H7 (cell line): Measurements from ENCODE around the gene CPSF4L. TPM values are rescaled to one million over a fixed set of nuclear protein-coding genes. Genes with fewer than 3 reads are reported as not detected.
"Not testable (repeated sequence)": the region's sequence is repeated elsewhere in the genome, so short reads cannot be mapped to it uniquely, and the experiment has no call there.

ENCODE experiments used
- DNase-seq: peaks from one replicate; pipeline ENCODE4 v3.0.0; 2012
- H3K27me3 ChIP-seq: 2 replicates; pipeline ENCODE4 v1.6.0; 2011; ENCODE audit warnings: mild to moderate bottlenecking, low read length; ENCODE audit not compliant: control insufficient read depth, insufficient read depth
- H3K36me3 ChIP-seq: replicated peaks from 2 replicates; pipeline ENCODE4 v1.5.1; 2011; ENCODE audit warnings: low read length; ENCODE audit not compliant: control insufficient read depth, insufficient read depth
- H3K4me3 ChIP-seq: 2 replicates; pipeline ENCODE4 v1.5.1; 2011; ENCODE audit warnings: low read depth, mild to moderate bottlenecking, control low read depth, low read length, moderate library complexity; ENCODE audit not compliant: insufficient read depth
- total RNA-seq: library from RNA; depleted of rRNA; stranded (reverse); fragments of >200 nt; shearing (Covaris generic); gene quantifications from 2 replicates; pipeline ENCODE4 v1.2.3, GENCODE V29; 2014

Gene CPSF4L
- total RNA-seq, 1 experiment from 2014 or later, result not detected

- Histone ChIP-seq H3K36me3 (no peaks in the 10 kb centered on the region), H3K27me3 (no peaks in the 10 kb centered on the region), H3K4me3 (no peak overlapping the region)
- no peak for DNase-seq
Observed at GRCh38 chr17:73266796-73267195, 5.1 kb upstream of the CPSF4L start.

DNA sequence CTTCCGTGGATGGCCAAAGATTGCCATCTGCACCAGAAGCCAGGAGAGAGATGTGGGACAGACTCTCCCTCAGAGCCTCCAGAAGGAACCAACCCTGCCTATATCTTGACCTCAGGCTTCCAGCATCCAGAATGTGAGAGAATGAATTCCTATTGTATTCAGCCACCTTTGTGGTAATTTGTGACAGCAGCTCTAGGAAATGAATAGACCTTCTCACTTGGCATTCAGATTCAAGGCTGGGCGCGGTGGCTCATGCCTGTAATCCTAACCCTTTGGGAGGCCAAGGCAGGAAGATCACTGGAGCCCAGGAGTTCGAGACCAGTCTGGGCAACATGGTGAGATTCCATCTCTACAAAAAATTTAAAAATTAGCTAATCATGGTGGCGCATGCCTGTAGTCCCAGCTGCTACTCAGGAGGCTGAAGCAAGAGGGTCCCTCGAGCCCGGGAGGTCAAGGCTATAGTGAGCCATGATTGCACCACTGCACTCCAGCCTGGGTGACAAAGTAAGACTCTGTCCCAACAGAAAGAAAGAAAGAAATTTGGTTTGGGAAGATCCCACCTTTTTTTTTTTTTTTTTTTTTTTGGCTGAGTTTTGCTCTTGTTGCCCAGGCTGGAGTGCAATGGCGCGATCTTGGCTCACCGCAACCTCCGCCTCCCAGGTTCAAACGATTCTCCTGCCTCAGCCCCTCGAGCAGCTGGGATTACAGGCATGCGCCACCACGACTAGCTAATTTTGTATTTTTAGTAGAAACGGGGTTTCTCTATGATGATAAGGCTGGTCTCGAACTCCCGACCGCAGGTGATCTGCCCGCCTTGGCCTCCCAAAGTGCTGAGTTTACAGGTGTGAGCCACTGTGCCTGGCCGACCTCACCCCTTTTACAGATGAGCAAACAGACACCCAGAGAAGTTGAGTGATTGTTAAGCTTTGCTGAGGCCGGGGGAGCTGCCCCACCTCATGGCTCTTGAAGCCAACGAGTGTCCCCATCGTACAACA is 4.3 kb upstream of the CPSF4L start:
- Histone ChIP-seq H3K27me3 (no peaks in the 10 kb centered on the region), H3K4me3 (no peak overlapping the region), H3K36me3 (no peaks in the 10 kb centered on the region)
- DNase-seq, result no peak

DNA sequence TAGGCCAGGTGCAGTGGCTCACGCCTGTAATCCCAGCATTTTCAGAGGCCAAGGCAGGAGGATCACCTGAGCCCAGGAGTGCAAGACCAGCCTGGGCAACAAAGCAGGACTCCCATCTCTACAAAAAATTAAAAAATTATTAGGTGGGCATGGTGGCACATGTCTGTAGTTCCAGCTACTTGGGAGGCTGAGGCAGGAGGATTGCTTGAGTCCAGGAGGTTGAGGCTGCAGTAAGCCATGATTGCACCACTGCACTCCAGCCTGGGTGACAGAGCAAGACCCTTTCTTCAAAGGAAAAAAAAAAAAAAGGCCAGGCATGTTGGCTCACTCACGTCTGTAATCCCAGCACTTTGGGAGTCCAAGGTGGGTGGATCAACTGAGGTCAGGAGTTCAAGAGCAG is 2.8 kb upstream of the CPSF4L start:
- not testable (repeated sequence) for H3K27me3 ChIP-seq, H3K4me3 ChIP-seq, H3K36me3 ChIP-seq, DNase-seq

DNA sequence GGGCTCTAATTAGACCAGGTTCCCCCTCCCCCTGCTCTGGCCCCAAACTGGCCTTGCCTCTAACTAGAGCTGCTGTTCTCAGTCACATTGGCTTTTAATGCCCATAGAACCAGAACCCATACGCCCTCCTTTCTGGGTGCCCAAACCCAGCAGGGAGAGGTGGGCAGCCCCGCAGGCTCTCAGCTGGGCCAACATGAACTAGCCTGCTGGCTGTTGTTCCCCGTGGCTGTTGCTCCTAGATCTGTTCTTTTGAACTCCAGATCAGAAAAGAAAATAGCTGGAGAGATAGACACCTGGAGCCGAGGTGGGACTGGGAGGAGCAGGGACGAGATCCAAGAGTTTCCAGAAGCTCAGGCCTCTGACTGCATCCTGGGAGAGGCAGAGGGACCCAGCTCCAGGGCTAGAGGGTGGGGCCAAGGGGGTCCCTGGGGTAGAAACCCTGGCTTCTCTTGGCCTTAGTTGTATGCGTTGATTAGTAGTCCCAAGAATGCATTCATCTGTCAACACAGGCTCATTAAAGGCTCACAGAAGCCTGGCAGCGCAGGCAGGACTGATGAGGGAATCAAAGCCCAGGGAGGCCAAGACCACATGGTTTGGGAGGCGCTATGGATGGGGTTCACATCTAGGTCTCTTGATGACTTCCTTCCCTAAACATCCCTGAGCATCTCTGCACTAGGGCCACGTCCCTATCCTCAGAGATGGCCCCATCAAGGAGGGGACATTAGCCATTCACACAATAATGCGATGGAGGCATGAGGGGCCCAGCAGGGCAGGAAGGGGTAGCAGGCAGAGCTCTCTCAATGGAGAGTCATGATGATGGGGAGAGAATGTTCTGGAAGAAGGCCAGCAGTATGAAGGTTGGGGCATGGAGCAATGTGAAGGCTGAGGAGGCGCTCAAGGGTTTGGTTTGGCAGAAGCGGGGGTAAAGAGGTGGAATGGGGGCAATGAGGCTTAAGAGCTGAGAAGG is 1.3 kb upstream of the CPSF4L start:
- Histone ChIP-seq H3K27me3 (no peaks in the 10 kb centered on the region), H3K4me3 (no peak overlapping the region)
- DNase-seq, result peak; percentile 84

DNA sequence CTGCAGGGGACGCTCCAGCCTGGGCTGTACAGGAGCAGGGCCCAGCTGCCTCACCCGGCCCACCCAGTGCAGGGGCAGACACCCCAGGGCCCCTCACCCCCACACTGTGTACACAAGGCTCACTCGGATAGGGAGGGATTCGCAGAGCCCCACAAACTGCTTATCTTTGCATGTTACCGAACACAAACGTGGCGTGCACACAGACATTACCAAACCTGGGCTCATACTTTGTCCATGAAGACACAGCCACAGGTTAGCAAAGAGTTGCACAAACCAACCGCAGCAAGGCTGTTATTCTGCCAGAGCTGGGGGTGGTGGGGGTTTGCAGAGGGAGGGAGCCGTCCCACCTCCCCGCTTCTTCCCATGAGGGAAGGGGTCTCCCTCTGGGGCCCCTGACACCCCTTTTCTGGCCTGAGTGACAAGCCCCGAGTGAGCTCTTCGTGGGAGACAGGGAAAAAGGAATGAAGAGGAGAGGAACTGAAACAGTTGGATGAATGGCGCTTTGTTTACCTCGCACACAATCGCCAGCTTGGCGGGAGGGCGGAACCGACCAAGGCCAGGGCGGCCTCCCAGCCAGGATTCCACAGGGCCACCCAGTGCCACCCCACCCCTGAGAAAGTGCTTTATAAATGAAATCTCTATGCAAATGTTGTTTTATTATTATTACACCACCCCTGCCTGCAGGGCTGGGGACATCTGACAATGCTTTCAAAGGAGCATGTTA is 434 bp upstream of the CPSF4L start:
- peak; percentile 70 for DNase-seq
- no peaks in the 10 kb centered on the region for H3K36me3 ChIP-seq
- H3K27me3 ChIP-seq, result no peaks in the 10 kb centered on the region
- no peak overlapping the region for H3K4me3 ChIP-seq

More for the DNA sequence above, 1.3 kb upstream of the CPSF4L start:
- no peaks in the 10 kb centered on the region for H3K36me3 ChIP-seq

- peak; percentile 32 for DNase-seq
- H3K4me3 ChIP-seq, result no peak overlapping the region
- H3K36me3 ChIP-seq, result no peaks in the 10 kb centered on the region
- H3K27me3 ChIP-seq, result no peaks in the 10 kb centered on the region
Observed at GRCh38 chr17:73257516-73257915, 4.2 kb downstream of the CPSF4L start.

- no peaks in the 10 kb centered on the region for H3K36me3 ChIP-seq
Observed at GRCh38 chr17:73256220-73256619, 5.5 kb downstream of the CPSF4L start.

DNA sequence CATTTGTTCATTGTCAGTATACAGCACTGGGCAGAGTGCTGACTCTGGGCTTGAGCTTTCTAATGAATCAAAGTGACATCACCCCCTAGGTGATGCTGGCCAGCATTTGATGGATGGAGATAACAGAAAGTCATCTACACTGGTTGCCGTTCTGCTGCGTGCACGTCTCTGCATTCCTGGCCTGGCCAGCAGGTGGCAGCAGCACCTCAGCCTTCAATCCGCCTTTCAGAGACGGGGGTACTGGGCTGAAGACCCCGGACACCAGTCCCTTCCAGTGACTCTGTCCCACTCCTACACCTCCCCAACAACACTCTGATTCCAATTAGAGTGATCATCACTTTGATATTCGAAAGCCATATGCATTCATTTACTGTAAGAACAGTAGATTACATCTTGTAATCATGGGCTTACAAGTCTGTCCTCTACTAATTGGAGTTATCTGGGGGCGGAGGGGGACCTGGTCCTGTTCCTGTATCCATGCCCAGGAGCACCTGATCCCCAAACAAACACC is 6.0 kb downstream of the CPSF4L start:
- peak; percentile 88 for DNase-seq

More at GRCh38 chr17:73256220-73256619, 5.5 kb downstream of the CPSF4L start:
- H3K27me3 ChIP-seq, result no peaks in the 10 kb centered on the region
- H3K4me3 ChIP-seq, result no peak overlapping the region
- peak; percentile 58 for DNase-seq

DNA sequence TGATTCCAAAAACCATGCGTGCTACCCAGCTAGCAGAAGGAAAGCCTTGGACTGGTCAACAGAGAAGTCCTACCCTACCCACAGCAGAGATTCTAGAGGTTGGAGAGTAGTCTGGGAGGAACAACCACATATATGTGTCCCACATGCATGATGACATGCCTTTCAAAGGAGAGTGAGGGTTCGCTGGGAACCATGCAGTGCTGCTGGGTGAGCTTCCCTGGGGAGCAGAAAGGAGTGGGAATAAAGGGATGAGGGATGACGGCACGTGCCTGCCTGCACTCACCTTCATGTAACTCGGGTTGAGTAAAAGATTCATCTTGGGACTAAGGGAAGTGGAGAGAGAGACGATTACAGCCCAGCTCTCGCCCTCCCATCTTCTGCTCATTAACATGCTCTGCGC is 9.8 kb downstream of the CPSF4L start:
- DNase-seq, result no peak
- Histone ChIP-seq H3K36me3 (0 out of 2 replicates have a peak, but pooled peaks cover 1% of the 10 kb centered on the region), H3K27me3 (no peaks in the 10 kb centered on the region), H3K4me3 (no peak overlapping the region)

More for the DNA sequence above, 6.0 kb downstream of the CPSF4L start:
- Histone ChIP-seq H3K4me3 (no peak overlapping the region), H3K36me3 (no peaks in the 10 kb centered on the region), H3K27me3 (no peaks in the 10 kb centered on the region)

- Histone ChIP-seq H3K36me3 (0 out of 2 replicates have a peak, but pooled peaks cover 1% of the 10 kb centered on the region), H3K4me3 (no peak overlapping the region), H3K27me3 (no peaks in the 10 kb centered on the region)
- DNase-seq, result peak; percentile 33
Observed at GRCh38 chr17:73250851-73251640, 10.6 kb downstream of the CPSF4L start.

GRCh38 chr17:73249700-73250099 is 12.0 kb downstream of the CPSF4L start:
- no peak for DNase-seq
- Histone ChIP-seq H3K36me3 (0 out of 2 replicates have a peak, but pooled peaks cover 1% of the 10 kb centered on the region), H3K4me3 (no peak overlapping the region), H3K27me3 (no peaks in the 10 kb centered on the region)

DNA sequence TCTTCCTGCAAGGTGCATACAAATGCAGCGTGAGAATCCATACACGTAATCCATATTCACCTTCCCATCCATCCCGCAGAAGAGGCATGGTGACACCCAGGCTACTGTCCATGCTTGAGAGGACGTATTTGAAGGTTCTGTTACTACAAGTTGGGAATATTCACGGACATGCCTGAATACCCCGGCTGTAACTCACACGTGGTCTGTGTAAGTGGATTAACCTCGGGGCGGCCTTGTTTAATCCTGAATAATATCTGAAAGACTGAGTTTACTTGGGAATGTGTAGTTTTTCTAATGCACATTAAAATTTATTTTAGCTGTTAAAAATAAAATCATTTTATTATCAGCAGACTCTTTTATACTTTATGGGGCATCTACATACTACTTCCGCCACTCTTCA is 13.1 kb downstream of the CPSF4L start:
- peaks cover 1% of the 10 kb centered on the region; the same call in 1 of the 2 replicates for H3K36me3 ChIP-seq
- no peak for DNase-seq
- H3K4me3 ChIP-seq, result no peak overlapping the region
- no peaks in the 10 kb centered on the region for H3K27me3 ChIP-seq

DNA sequence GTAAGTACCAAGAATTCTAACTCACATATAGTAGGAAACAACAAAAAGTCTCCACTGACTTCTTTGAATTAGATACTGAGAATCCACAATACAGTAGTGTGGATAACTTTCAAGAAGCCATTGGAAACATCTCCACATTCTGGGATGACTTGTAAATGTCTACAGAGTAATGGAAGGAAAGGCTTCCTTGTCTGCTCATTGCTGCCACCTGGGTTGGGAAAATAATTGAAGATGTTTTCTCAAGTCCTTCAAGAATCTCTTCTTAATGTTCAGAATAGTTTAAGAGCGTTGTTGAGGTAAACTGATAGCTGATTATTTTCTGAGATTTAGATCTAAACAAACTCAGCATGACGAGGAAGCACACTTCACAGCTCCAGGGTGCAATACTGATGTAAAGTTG is 14.0 kb downstream of the CPSF4L start:
- no peak for DNase-seq
- H3K27me3 ChIP-seq, result no peaks in the 10 kb centered on the region
- no peak overlapping the region for H3K4me3 ChIP-seq
- peaks cover 1% of the 10 kb centered on the region for H3K36me3 ChIP-seq
